Endothelial cell of umbilical vein (primary cell): ENCODE data around the gene EPHA4. TPM values are rescaled to one million over a fixed set of nuclear protein-coding genes. Genes with fewer than 3 reads are reported as not detected.

Source experiments
- BruUV-seq: library from RNA; stranded (reverse); fragments of 400-500 nt; replicated peaks from 2 replicates; lab custom pipeline; 2021; lab: Mats Ljungman, UMichigan
- CTCF ChIA-PET: fragments of 300-600, 350-600 bp; sonication (Branson Sonifier 250); formaldehyde crosslinking; loops from one replicate; lab custom pipeline; 2021; ENCODE audit warnings: antibody characterized with exemption, inconsistent platforms; lab: Charles Lee
- POLR2A ChIA-PET: fragments of 300-600, 350-600 bp; sonication (Branson Sonifier 250); formaldehyde crosslinking; loops from one replicate; lab custom pipeline; 2021; ENCODE audit warnings: antibody characterized with exemption, inconsistent platforms; lab: Charles Lee
- DNase-seq: peaks from one replicate; pipeline ENCODE4 v3.0.0-alpha.2; 2011; ENCODE audit warnings: low read depth, low spot score
- FAIRE-seq: peaks from 2 replicates; lab custom pipeline; 2011; peaks lifted over from hg19 to GRCh38; lab: Jason Lieb, UNC
- H2AFZ ChIP-seq: 2 replicates; pipeline ENCODE4 v1.6.0; 2012; ENCODE audit warnings: low read depth, low read length, control low read depth, inconsistent platforms
- H3K27ac ChIP-seq: 2 replicates; pipeline ENCODE4 v1.5.1; 2011; ENCODE audit warnings: low read depth, mild to moderate bottlenecking, control low read depth, low read length, moderate library complexity; ENCODE audit not compliant: insufficient read depth
- H3K27me3 ChIP-seq, 2 experiments: 2 replicates each; pipeline versions ENCODE4 v1.6.0 to v1.6.1; 2011; ENCODE audit warnings: low read length in 2 of 2, mixed read lengths in 1 of 2; ENCODE audit not compliant: control insufficient read depth in 2 of 2, insufficient read depth in 2 of 2
- H3K36me3 ChIP-seq, 2 experiments: 2 replicates in 1 of 2; 3 replicates in 1 of 2; pipeline ENCODE4 v1.5.1; 2011; ENCODE audit warnings: low read length in 2 of 2, mild to moderate bottlenecking in 1 of 2, moderate library complexity in 1 of 2; ENCODE audit not compliant: control insufficient read depth in 2 of 2, insufficient read depth in 2 of 2; ENCODE audit errors: extremely low read depth in 1 of 2
- H3K4me1 ChIP-seq: 3 replicates; pipeline ENCODE4 v1.5.1; 2011; ENCODE audit warnings: mild to moderate bottlenecking, low read length; ENCODE audit not compliant: control insufficient read depth, insufficient read depth; ENCODE audit errors: extremely low read depth
- H3K4me2 ChIP-seq: 2 replicates; pipeline ENCODE4 v1.6.1; 2011; ENCODE audit warnings: low read length, control low read depth, mixed read lengths; ENCODE audit not compliant: insufficient read depth
- H3K4me3 ChIP-seq, 3 experiments: fragments of 200-600 bp in 1 of 3; sonication (generic), shearing (Covaris generic) in 1 of 3; replicated peaks in 1 of 3; 2 replicates each; pipeline ENCODE4 v1.5.1; 2011 to 2016; ENCODE audit warnings: control low read depth in 3 of 3, low read length in 3 of 3, mild to moderate bottlenecking in 2 of 3, inconsistent platforms in 1 of 3, low read depth in 1 of 3, moderate library complexity in 1 of 3; ENCODE audit not compliant: insufficient read depth in 1 of 3
- H3K79me2 ChIP-seq: 2 replicates; pipeline ENCODE4 v1.6.0; 2012; ENCODE audit warnings: low read length, inconsistent platforms; ENCODE audit not compliant: control insufficient read depth, insufficient read depth
- H3K9ac ChIP-seq: replicated peaks from 2 replicates; pipeline ENCODE3; 2011; ENCODE audit warnings: low read length, control low read depth; ENCODE audit not compliant: insufficient read depth; ENCODE audit errors: extremely low read depth
- H3K9me1 ChIP-seq: replicated peaks from 3 replicates; pipeline ENCODE4 v1.6.0; 2011; ENCODE audit warnings: mild to moderate bottlenecking, low read length; ENCODE audit not compliant: control insufficient read depth, insufficient read depth; ENCODE audit errors: extremely low read depth
- H3K9me3 ChIP-seq: replicated peaks from 2 replicates; pipeline ENCODE4 v1.5.1; 2012; ENCODE audit warnings: low read length, inconsistent platforms; ENCODE audit not compliant: control insufficient read depth, insufficient read depth
- H4K20me1 ChIP-seq: replicated peaks from 2 replicates; pipeline ENCODE3; 2011; ENCODE audit warnings: mild to moderate bottlenecking, low read length; ENCODE audit not compliant: control insufficient read depth, insufficient read depth; ENCODE audit errors: extremely low read depth
- EZH2 ChIP-seq: IDR thresholded peaks from 2 replicates; pipeline ENCODE4 v1.6.1; 2012; ENCODE audit warnings: borderline replicate concordance, low read depth, mild to moderate bottlenecking, moderate library complexity, low read length, inconsistent platforms; ENCODE audit not compliant: severe bottlenecking
- FOS ChIP-seq: IDR thresholded peaks from 2 replicates; pipeline ENCODE4 v1.6.1; 2011; ENCODE audit warnings: mild to moderate bottlenecking, low read length, moderate library complexity, borderline replicate concordance; ENCODE audit not compliant: insufficient read depth
- GATA2 ChIP-seq: IDR thresholded peaks from 2 replicates; pipeline ENCODE4 v1.7.0; 2011; ENCODE audit warnings: low read depth, mild to moderate bottlenecking, moderate library complexity, mixed read lengths, low read length; ENCODE audit not compliant: insufficient read length, insufficient read depth
- JUN ChIP-seq: IDR thresholded peaks from 2 replicates; pipeline ENCODE4 v1.6.1; 2011; ENCODE audit warnings: borderline replicate concordance, low read depth; ENCODE audit not compliant: insufficient read length, insufficient read depth
- MYC ChIP-seq: IDR thresholded peaks from one replicate; pipeline ENCODE4 v1.6.1; 2011; ENCODE audit warnings: mild to moderate bottlenecking, low read depth, low read length
- POLR2A ChIP-seq: IDR thresholded peaks from 2 replicates; pipeline ENCODE4 v1.6.1; 2012; ENCODE audit warnings: low read depth, mild to moderate bottlenecking, control low read depth, low read length
- POLR2AphosphoS5 ChIP-seq: IDR thresholded peaks from 2 replicates; pipeline ENCODE4 v1.6.1; 2012; ENCODE audit warnings: low read depth, mild to moderate bottlenecking, control low read depth, low read length, moderate library complexity; ENCODE audit not compliant: insufficient read depth
- dilution Hi-C: fragments of 300-500 bp; cut with MboI; formaldehyde crosslinking; loops from one replicate; pipeline ENCODE4 v1.15.0; 2019; ENCODE audit warnings: low sequenced_read_pairs; ENCODE audit not compliant: extremely low pct_ligation_motif_present
- intact Hi-C: fragments of 100-400 bp; cut with micrococcal nuclease; formaldehyde crosslinking; loops from one replicate; pipeline ENCODE4 v1.10.0; 2022
- polyA plus RNA-seq, 4 experiments: library from polyadenylated mRNA; depleted of rRNA in 3 of 4; stranded (reverse) in 3 of 4; unstranded in 1 of 4; fragments of >200 nt; gene quantifications; 2 replicates each; pipeline versions ENCODE4 v1.2.1 to v1.2.3, GENCODE V29; 2011 to 2012; ENCODE audit warnings: missing spikeins in 1 of 4
- total RNA-seq: library from RNA; stranded (reverse); gene quantifications from 2 replicates; pipeline ENCODE4 v1.2.3, GENCODE V29; 2021
- TF ChIP-seq, protein P1 (sequence below), 2 donors: IDR thresholded peaks; 1 replicate in 1 of 2; 2 replicates in 1 of 2; pipeline ENCODE4 v1.5.1; 2011; ENCODE audit warnings: low read length in 2 of 2, mild to moderate bottlenecking in 2 of 2, moderate library complexity in 2 of 2, control low read depth in 1 of 2, inconsistent platforms in 1 of 2, low read depth in 1 of 2; ENCODE audit not compliant: insufficient read depth in 1 of 2; ENCODE audit errors: extremely low read depth in 1 of 2
- TF ChIP-seq, protein P2 (sequence below): IDR thresholded peaks from 2 replicates; pipeline ENCODE4 v1.6.1; 2011; ENCODE audit not compliant: insufficient read depth, insufficient read length

The EPHA4 gene
- total and polyA plus RNA-seq, 2 donors (not counting 3 experiments of a cell fraction or from before 2014, with no cell fraction given), result 11.9 to 19.8 TPM

DNA sequence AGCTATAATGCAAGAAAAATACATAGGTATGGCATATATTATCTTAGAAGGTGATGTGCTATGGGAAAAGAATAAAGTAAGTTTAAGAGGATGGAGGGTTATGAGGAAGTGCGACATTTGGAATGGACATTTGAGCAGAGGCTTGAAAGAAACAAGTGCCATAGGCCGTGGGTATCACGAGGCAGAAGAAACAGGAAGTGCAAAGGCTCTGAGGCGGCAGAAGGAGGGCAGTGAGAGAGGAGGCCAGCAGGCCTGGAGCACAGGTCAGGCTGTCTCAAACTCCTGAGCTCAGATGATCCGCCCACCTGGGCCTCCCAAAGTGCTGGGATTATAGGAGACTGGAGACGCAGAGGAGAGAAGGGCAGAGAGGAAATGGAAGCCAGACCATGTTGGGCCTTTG, 40.7 kb upstream of the EPHA4 start:
- no peak overlapping the region for H3K4me2 ChIP-seq
- intact Hi-C loops, result no loop called here
- no peaks in the 10 kb centered on the region for H3K79me2 ChIP-seq
- H3K27me3 ChIP-seq, result no peaks in the 10 kb centered on the region
- H3K4me1 ChIP-seq, result no peaks in the 10 kb centered on the region
- no peak overlapping the region for H3K4me3 ChIP-seq
- POLR2A ChIA-PET, result no interaction called here
- BruUV-seq, result no TSS peak
- no peak overlapping the region for H2AFZ ChIP-seq
- FAIRE-seq (no peak), DNase-seq (no peak)
- no peaks in the 10 kb centered on the region for H4K20me1 ChIP-seq
- no peaks in the 10 kb centered on the region for H3K36me3 ChIP-seq
- no peaks in the 10 kb centered on the region for H3K9me3 ChIP-seq
- no peaks in the 10 kb centered on the region for H3K9me1 ChIP-seq
- H3K27ac ChIP-seq, result no peak overlapping the region
- no peak overlapping the region for H3K9ac ChIP-seq
- dilution Hi-C loops, result no loop called here
- TF ChIP-seq GATA2 (no peak), EZH2 (no peak), FOS (no peak), POLR2AphosphoS5 (no peak), MYC (no peak), JUN (no peak), POLR2A (no peak)
- TF ChIP-seq, protein P1, sequence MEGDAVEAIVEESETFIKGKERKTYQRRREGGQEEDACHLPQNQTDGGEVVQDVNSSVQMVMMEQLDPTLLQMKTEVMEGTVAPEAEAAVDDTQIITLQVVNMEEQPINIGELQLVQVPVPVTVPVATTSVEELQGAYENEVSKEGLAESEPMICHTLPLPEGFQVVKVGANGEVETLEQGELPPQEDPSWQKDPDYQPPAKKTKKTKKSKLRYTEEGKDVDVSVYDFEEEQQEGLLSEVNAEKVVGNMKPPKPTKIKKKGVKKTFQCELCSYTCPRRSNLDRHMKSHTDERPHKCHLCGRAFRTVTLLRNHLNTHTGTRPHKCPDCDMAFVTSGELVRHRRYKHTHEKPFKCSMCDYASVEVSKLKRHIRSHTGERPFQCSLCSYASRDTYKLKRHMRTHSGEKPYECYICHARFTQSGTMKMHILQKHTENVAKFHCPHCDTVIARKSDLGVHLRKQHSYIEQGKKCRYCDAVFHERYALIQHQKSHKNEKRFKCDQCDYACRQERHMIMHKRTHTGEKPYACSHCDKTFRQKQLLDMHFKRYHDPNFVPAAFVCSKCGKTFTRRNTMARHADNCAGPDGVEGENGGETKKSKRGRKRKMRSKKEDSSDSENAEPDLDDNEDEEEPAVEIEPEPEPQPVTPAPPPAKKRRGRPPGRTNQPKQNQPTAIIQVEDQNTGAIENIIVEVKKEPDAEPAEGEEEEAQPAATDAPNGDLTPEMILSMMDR (IDR thresholded peaks at IDR 0.05; ENCODE audit: extremely low read depth in 1 of 2, insufficient read depth in 1 of 2, low read depth in 1 of 2, low read length in 2 of 2), result no peak
- TF ChIP-seq, protein P2, sequence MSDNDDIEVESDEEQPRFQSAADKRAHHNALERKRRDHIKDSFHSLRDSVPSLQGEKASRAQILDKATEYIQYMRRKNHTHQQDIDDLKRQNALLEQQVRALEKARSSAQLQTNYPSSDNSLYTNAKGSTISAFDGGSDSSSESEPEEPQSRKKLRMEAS, result no peak
- CTCF ChIA-PET, result no interaction called here
